COLO668 (cell line): ENCODE measurements around the gene C10orf95.
"Not testable (repeated sequence)": the region's sequence is repeated elsewhere in the genome, so short reads cannot be mapped to it uniquely, and the experiment has no call there.

Experiments used
- DNase-seq: peaks from one replicate; lab custom pipeline; 2025; ENCODE audit not compliant: unreplicated experiment; lab: John Stamatoyannopoulos, UW

C10orf95 gene, protein sequence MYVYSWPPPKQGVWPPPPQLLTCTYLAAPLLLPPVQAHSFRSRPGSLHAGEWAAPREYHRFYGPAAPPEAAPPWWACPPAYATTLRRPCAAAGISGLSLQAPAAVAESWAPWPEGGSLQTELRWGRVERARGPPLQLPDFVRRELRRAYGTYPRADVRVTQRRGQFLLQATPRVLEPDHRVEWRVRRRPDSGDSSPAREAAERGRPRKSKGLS

DNA sequence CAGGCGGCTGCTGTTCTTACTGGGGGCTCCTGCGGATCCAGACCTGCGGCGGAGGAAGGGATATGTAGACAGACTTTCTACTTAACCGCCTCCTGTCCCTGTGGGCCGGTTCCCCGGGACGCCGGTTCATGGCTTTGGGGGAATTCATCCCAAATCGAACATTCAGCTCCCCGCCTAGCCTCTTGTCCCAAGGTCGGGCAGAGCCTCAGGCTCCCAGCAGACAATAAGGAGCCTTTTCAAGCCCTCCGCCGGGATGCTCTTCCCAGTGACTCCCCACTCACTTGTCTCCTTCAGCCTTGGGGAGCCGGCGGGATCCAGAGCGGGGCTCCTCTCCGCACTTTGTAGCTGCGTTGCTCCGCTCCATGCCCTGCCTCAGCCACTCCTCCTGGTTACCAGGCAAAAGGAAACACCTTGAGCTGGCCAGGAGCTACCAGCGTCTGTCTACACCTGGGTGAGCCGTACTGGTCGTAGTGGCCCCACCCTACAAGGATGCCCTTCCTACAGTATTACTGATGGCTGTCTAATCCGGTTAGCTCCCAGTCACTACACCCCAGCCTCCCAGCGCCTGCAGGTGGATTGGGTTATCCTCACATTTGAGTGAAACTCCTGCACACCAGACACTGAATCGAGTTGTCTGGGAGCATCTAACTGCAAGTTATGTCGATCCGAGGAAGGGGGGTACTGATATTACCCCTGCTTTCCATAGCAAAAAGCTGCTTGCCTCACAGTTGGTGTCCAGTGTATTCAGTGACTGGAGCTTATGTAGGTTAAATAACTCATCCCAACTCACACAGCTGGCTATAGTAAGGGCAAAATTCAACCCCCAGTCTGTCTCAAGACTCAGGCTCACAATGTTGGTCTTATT lies at the start of gene C10orf95:
Gene C10orf95 (minus strand): TSS at position 439 of the 865 bp plus-strand sequence. CDS start 450 bp downstream, outside the sequence.
- peak; percentile 27 for DNase-seq

DNA sequence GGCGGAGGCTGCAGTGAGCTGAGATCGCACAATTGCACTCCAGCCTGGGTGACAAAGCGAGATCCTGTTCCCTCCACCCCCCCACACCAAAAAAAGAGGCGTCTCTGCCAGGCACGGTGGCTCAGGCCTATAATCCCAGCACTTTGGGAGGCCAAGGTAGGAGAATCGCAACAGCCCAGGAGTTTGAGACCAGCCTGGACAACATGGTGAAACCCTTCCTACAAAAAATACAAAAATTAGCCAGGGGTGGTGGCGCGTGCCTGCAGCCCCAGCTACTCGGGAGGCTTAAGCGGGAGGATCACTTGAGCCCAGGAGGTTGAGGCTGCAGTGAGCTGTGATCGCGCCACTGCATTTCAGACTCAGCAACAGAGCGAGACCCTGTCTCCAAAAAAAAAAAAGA lies 49.3 kb upstream of the C10orf95 start:
- not testable (repeated sequence) for DNase-seq

DNA sequence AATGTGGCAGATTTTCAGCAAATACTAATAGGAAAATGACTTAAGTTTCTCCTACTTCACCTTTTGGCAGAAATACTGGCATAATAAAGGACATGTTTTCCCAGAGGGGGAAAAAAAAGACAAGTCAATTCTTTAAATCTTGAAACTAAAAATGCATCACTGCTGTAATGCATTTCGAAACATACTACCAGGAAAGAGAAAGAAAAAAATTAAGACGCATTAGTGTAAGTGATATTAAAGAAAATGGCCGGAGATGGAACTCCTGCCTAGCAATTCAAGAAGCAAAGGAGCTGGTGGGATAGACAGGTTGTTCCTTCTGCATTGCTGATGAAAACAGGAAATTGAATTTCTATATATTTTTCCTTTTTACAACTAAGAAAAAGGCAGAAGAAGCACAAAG lies 48.0 kb upstream of the C10orf95 start:
- DNase-seq: no peak

DNA sequence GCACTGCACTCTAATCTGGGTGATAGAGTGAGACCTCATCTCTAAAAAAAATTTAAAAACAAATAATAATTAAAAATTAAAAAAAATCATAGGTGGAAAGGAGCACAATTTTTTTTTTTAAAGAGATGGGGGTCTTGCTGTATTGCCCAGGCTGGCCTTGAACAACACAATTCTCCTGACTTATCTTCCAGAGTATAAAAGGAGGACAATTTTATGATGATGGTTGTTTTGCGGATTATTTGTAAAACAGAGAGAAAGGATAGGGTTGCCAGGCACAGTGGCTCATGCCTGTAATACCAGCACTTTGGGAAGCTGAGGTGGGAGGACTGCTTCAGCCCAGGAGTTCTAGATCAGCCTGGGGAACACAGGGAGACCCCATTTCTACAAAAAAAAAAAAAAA lies 46.2 kb upstream of the C10orf95 start:
- no peak for DNase-seq

GRCh38 chr10:102493771-102494170 lies 42.4 kb upstream of the C10orf95 start:
- no peak for DNase-seq

GRCh38 chr10:102492983-102493382 lies 41.6 kb upstream of the C10orf95 start:
- DNase-seq: peak; percentile 5

DNA sequence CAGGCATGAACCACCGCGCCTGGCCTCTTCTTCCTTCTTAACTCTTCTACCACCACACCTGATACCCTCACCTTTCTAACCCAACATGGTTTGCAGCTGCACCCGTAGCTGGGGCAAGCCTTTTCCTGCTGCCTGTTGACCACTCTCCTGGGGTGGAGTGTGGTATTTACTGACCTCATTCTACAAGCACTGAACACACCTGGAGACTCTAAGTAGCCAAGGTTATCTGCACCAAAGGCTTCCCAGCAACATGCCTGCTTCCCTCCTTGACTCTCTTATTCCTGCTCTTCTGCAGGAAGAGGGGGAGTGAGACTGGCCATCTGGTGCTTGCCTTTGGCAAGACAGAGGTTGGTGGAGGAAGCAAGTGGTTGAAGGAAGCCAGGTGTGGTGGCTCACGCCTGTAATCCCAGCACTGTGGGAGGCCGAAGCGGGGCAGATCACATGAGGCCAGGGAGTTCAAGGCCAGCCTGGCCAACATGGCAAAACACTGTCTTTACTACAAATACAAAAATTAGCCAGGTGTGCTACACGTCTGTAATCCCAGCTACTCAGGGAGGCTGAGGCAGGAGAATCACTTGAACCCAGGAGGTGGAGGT lies 41.1 kb upstream of the C10orf95 start:
- no peak for DNase-seq

- DNase-seq: no peak
These were observed 39.8 kb upstream of the C10orf95 start for GRCh38 chr10:102491136-102491535.

- DNase-seq: no peak
These were observed 33.9 kb upstream of the C10orf95 start for GRCh38 chr10:102485093-102485784.

DNA sequence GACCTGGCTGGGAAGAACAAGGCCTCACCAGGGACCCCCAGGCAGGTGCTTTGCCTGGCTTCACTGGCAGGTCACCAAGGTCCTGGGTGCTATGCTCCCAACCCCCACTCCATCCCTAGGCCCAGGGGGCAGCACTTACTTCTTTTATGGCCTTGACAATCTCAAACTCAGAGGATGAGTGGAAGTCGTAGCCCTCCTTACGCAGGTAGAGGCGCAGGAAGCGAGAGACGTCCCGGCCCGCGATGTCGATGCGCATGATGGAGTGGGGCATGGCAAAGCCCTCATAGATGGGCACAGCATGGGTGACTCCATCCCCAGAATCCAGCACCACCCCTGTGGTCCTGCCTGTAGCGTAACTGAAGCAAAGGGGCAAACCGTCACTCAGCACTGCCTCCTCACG lies 32.7 kb upstream of the C10orf95 start:
- no peak for DNase-seq

- no peak for DNase-seq
These were observed 29.1 kb upstream of the C10orf95 start for GRCh38 chr10:102480396-102480795.

DNA sequence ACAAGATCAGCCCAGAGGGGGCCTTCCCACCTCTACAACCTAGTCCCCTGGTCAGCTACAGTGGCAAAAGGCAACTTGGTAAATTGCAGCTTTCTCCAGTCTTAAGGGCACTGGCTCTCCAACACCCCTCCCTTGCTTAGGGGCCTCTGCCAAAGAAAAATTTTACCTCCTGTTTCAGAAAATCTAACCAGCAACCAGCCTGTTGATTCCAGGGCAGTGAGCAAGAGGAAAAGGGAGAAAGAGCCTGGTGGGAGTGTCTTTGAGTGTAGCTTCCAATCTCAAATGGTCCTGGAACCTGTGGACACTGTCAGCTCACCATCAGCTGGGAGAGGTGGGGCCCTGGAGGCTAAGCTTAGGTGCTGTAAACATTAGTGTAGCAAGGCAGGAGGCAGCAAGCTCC lies 28.3 kb upstream of the C10orf95 start:
- DNase-seq: no peak

GRCh38 chr10:102476466-102477141 lies 25.3 kb upstream of the C10orf95 start:
- no peak for DNase-seq

DNA sequence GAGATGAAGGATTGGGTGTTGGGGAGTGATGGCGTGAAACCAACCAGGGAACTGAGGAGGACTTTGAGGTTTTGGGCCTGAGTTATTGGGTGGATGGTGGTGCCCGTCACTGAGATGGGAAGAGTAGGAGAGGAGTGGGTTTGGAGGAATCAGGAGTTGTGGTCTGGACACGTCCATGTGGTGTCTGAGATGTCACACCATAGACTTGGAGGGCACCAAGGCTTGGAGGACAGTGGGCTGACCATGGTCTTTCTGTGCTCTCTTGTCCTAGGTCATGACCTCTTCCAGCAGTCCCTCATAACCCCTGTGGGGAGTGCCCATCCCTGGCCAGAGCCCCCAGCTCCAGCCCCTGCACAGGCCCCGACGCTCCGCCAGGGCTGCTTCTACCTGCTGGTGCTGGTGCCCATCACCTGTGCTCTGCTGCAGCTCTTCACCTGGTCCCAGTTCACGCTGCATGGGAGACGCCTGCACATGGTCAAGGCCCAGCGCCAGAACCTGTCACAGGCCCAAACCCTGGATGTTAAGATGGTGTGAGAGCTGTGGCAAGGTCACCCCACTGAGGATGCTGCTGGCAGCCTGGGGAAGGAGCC lies 24.2 kb upstream of the C10orf95 start:
- DNase-seq: no peak

DNA sequence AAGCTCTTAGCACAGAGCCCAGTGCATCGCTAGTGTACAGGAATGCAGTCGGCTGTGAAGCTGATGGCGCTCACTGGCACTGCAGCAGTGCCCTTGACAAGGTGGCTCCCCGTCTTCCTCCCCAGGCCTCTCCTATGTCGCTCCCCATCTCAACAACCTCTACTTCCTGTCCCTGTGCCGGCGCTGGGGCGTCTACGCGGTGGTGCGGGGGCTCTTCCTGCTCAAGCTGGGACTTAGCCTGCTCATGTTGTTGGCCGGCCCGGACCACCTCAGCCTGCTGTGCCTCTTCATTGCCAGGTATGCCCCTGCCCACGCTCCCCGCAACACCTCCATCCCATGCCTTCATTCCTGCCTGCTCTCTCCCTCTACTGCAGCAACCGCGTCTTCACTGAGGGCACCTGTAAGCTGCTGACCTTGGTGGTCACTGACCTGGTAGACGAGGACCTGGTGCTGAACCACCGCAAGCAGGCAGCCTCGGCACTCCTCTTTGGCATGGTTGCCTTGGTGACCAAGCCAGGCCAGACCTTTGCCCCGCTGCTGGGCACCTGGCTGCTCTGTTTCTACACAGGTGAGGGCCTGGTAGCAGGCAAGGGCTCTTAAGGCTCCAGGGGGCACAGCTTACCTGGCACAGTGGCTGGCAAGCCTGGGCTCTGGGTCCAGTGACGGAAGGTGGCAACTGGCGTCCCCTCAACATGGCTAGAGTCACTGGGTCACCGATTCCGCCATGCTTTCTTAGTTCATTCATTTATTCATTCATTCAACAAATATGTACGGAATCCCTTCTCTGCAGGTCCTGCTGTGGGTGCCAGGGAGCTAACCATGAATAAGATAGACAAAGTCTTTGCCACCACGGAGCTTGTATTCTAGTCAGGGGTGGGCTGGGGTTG lies 22.3 kb upstream of the C10orf95 start:
- no peak for DNase-seq

- DNase-seq: no peak
These were observed 19.5 kb upstream of the C10orf95 start for GRCh38 chr10:102470579-102471546.

DNA sequence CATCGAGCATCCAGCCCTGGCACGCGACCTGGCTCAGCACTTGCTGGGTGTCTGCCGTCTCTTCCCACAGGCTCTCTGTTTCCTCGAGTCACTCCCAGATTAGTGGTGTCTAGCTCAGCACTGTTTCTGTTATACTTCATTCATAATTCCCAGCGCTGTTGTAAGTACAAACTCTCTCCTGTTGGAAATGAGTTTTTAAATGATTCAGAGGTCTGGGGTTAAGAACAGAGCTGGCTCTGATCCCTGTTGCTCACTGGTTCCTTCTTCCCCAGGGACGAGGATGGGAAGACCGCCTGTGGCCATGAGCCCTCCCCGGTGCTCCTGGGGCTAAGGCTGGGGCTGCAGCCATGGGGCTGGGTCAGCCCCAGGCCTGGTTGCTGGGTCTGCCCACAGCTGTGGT lies 17.3 kb upstream of the C10orf95 start:
- DNase-seq: no peak

DNA sequence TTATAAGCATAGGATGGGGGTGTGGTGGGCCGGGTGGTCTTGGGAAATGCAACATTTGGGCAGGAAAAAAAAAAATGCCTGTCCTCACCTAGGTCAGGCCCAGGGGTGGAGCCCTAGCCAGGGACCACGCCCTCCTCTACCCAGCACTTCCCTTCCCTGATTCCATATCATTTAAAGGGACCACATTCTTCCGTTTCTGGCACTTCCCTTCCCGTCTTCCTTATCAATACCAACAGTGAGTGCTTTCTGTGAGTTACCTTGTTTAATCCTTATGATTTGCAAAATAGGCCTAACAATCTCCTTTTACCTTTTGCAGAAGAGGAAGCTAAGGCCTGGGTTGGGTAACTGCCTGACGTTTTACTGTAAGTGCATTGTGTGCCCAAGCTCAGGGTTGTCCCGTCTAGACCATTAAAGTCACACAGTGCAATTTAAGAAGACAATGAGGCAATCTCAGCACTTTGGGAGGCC lies 16.7 kb upstream of the C10orf95 start:
- no peak for DNase-seq
